Mesenchymal stem cell (in vitro differentiated cells and primary cell): ENCODE results near the gene NPAS3.

ENCODE experiments used
- DNase-seq: peaks from one replicate; pipeline ENCODE4 v3.0.0-alpha.2; 2013
- H2AFZ ChIP-seq: one replicate; pipeline ENCODE4 v1.6.1; 2013; ENCODE audit warnings: low read depth, mild to moderate bottlenecking, control low read depth, inconsistent platforms, low read length, moderate library complexity
- H2AK5ac ChIP-seq: 2 replicates; pipeline ENCODE4 v1.6.1; 2013; ENCODE audit warnings: low read length, moderate library complexity, mild to moderate bottlenecking, inconsistent platforms; ENCODE audit not compliant: severe bottlenecking
- H2BK120ac ChIP-seq: one replicate; pipeline ENCODE4 v1.6.1; 2013; ENCODE audit warnings: low read depth, mild to moderate bottlenecking, inconsistent platforms, low read length, moderate library complexity
- H2BK12ac ChIP-seq, 2 experiments: one replicate each; pipeline ENCODE4 v1.6.1; 2013; ENCODE audit warnings: inconsistent platforms in 2 of 2, low read length in 2 of 2, mild to moderate bottlenecking in 2 of 2, moderate library complexity in 2 of 2, control low read depth in 1 of 2
- H2BK15ac ChIP-seq: one replicate; pipeline ENCODE4 v1.6.1; 2013; ENCODE audit warnings: mild to moderate bottlenecking, low read depth, inconsistent platforms; ENCODE audit not compliant: poor library complexity, severe bottlenecking
- H2BK5ac ChIP-seq: 2 replicates; pipeline ENCODE4 v1.6.1; 2013; ENCODE audit warnings: low read depth, mild to moderate bottlenecking, low read length, control low read depth, inconsistent platforms; ENCODE audit not compliant: poor library complexity, severe bottlenecking
- H3K14ac ChIP-seq, 2 experiments: one replicate each; pipeline ENCODE4 v1.6.1; 2013; ENCODE audit warnings: inconsistent platforms in 2 of 2, low read length in 2 of 2, control low read depth in 1 of 2, mild to moderate bottlenecking in 1 of 2, moderate library complexity in 1 of 2
- H3K18ac ChIP-seq, 2 experiments: one replicate each; pipeline ENCODE4 v1.6.1; 2013; ENCODE audit warnings: inconsistent platforms in 2 of 2, low read length in 2 of 2, control low read depth in 1 of 2, low read depth in 1 of 2, mild to moderate bottlenecking in 1 of 2
- H3K23ac ChIP-seq, 2 experiments: one replicate each; pipeline ENCODE4 v1.6.1; 2013; ENCODE audit warnings: inconsistent platforms in 2 of 2, low read length in 2 of 2, mild to moderate bottlenecking in 2 of 2, moderate library complexity in 2 of 2, control low read depth in 1 of 2
- H3K27ac ChIP-seq: 2 replicates; pipeline ENCODE4 v1.5.1; 2013; ENCODE audit warnings: mild to moderate bottlenecking, moderate library complexity, low read length, control low read depth, inconsistent platforms; ENCODE audit not compliant: poor library complexity, severe bottlenecking
- H3K27me3 ChIP-seq, 2 experiments: 2 replicates each; pipeline versions ENCODE4 v1.6.1 to v1.7.0; 2013; ENCODE audit warnings: low read length in 2 of 2, mild to moderate bottlenecking in 2 of 2, moderate library complexity in 2 of 2, control low read depth in 1 of 2, inconsistent platforms in 1 of 2; ENCODE audit not compliant: control insufficient read depth in 1 of 2, insufficient read depth in 1 of 2
- H3K36me3 ChIP-seq, 2 experiments: 2 replicates each; pipeline versions ENCODE4 v1.6.1 to v1.7.0; 2013; ENCODE audit warnings: low read length in 2 of 2, control low read depth in 1 of 2, inconsistent platforms in 1 of 2, low read depth in 1 of 2, mild to moderate bottlenecking in 1 of 2; ENCODE audit not compliant: insufficient read depth in 2 of 2, control insufficient read depth in 1 of 2
- H3K4ac ChIP-seq, 2 experiments: one replicate each; pipeline ENCODE4 v1.6.1; 2013; ENCODE audit warnings: inconsistent platforms in 2 of 2, low read length in 2 of 2, mild to moderate bottlenecking in 2 of 2, moderate library complexity in 2 of 2, control low read depth in 1 of 2, low read depth in 1 of 2
- H3K4me1 ChIP-seq: 2 replicates; pipeline ENCODE4 v1.6.1; 2013; ENCODE audit warnings: low read depth, low read length, control low read depth; ENCODE audit not compliant: control insufficient read depth, insufficient read depth
- H3K4me2 ChIP-seq: 2 replicates; pipeline ENCODE4 v1.6.1; 2013; ENCODE audit warnings: low read length, mild to moderate bottlenecking, inconsistent platforms; ENCODE audit not compliant: poor library complexity, severe bottlenecking
- H3K4me3 ChIP-seq, 2 experiments: 2 replicates each; pipeline versions ENCODE4 v1.5.1 to v1.7.0; 2013; ENCODE audit warnings: low read length in 2 of 2, mild to moderate bottlenecking in 2 of 2, control low read depth in 1 of 2, low read depth in 1 of 2; ENCODE audit not compliant: insufficient read depth in 1 of 2
- H3K79me1 ChIP-seq: replicated peaks from 2 replicates; pipeline ENCODE4 v1.6.1; 2013; ENCODE audit warnings: mild to moderate bottlenecking, control low read depth, low read length, inconsistent platforms; ENCODE audit not compliant: poor library complexity, severe bottlenecking
- H3K9ac ChIP-seq: 2 replicates; pipeline ENCODE4 v1.7.0; 2013; ENCODE audit warnings: mild to moderate bottlenecking, low read length, moderate library complexity
- H3K9me3 ChIP-seq: 2 replicates; pipeline ENCODE4 v1.7.0; 2013; ENCODE audit warnings: mild to moderate bottlenecking, low read length; ENCODE audit not compliant: control insufficient read depth
- H4K8ac ChIP-seq: one replicate; pipeline ENCODE4 v1.6.1; 2013; ENCODE audit warnings: inconsistent platforms, mild to moderate bottlenecking, low read length, moderate library complexity
- H4K91ac ChIP-seq: one replicate; pipeline ENCODE4 v1.6.1; 2013; ENCODE audit warnings: mild to moderate bottlenecking, low read length, inconsistent platforms
- WGBS: methylation state at CpG from one replicate; pipeline ENCODE4 v1.1.7; 2013; ENCODE audit warnings: mixed read lengths; 5-methylcytosine and 5-hydroxymethylcytosine counted together

NPAS3 gene

GRCh38 chr14:33689680-33690079 lies 751.0 kb downstream of the NPAS3 start:
- H3K27me3 ChIP-seq: no peaks in the 10 kb centered on the region
- no peak for DNase-seq
- no peak overlapping the region for H2AK5ac ChIP-seq
- H3K14ac ChIP-seq: no peak overlapping the region
- no peaks in the 10 kb centered on the region for H3K79me1 ChIP-seq
- no peak overlapping the region for H2BK12ac ChIP-seq
- no peak overlapping the region for H3K9ac ChIP-seq
- no peak overlapping the region for H4K8ac ChIP-seq
- no peak overlapping the region for H3K4ac ChIP-seq
- H3K4me1 ChIP-seq: peaks cover 10% of the 10 kb centered on the region
- no peak overlapping the region for H4K91ac ChIP-seq
- no peak overlapping the region for H2BK15ac ChIP-seq
- H2BK120ac ChIP-seq: no peak overlapping the region
- no peak overlapping the region for H2AFZ ChIP-seq
- H3K9me3 ChIP-seq: no peaks in the 10 kb centered on the region
- H3K27ac ChIP-seq: no peak overlapping the region
- H3K4me3 ChIP-seq: no peak overlapping the region
- H3K23ac ChIP-seq: no peak overlapping the region
- H3K18ac ChIP-seq: no peak overlapping the region
- H2BK5ac ChIP-seq: no peak overlapping the region
- H3K4me2 ChIP-seq: no peak overlapping the region
- WGBS: 93% methylated on average over 4 of the region's 4 CpGs
- no peaks in the 10 kb centered on the region for H3K36me3 ChIP-seq

DNA sequence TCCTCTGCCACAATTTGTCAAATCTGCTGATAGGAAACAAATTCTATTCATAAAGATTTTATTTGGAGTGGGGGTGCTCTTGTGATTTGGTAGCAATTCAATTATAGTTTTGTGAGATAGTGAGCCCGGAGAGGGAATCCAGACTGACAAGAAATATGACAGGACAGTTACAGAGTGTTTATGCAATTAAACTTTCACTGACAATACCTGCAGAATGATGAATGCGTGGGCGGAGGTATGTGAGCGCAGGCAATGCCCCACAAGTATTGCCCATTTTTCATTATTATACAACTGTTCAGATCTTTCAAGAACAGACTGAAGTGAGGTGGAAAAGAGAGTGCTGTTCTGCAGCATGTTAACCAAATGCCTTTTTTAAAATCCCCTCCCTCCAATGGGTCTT lies 753.2 kb downstream of the NPAS3 start:
- Histone ChIP-seq H3K23ac (no peak overlapping the region), H2BK120ac (no peak overlapping the region), H3K4ac (no peak overlapping the region), H3K18ac (no peak overlapping the region), H4K8ac (no peak overlapping the region), H3K4me3 (no peak overlapping the region), H2AFZ (no peak overlapping the region), H2BK5ac (no peak overlapping the region), H2BK15ac (no peak overlapping the region), H3K9ac (no peak overlapping the region), H2BK12ac (no peak overlapping the region), H3K4me1 (peaks cover 2% of the 10 kb centered on the region), H3K27ac (no peak overlapping the region), H3K14ac (no peak overlapping the region), H3K27me3 (no peaks in the 10 kb centered on the region), H4K91ac (no peak overlapping the region), H3K79me1 (no peaks in the 10 kb centered on the region), H3K36me3 (no peaks in the 10 kb centered on the region), H3K9me3 (no peaks in the 10 kb centered on the region), H2AK5ac (no peak overlapping the region), H3K4me2 (no peak overlapping the region)
- no peak for DNase-seq
- WGBS: 70% methylated on average over 1 of the region's 4 CpGs

DNA sequence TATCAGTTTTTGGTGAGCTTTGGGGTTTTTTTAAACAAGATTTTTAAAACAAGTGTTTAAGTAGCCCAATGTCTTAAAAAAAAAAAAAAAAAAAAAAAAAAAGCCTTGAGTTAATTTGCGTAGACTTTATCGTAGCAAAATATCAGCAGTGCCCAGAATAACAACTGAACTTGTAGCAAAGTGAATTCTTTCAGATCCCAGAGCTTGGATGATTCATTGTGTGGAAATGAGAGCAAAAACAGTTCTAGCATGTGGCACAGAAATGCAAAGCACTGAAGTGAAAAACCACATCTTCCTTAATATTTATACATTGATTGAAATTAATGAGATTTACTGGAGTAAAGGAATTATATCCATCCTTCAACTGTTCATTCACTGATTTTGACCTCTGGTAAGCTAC lies 754.1 kb downstream of the NPAS3 start:
- WGBS: no CpG with 5 or more reads among the region's 2 CpGs
- H4K91ac ChIP-seq: no peak overlapping the region
- H3K79me1 ChIP-seq: no peaks in the 10 kb centered on the region
- no peak overlapping the region for H4K8ac ChIP-seq
- no peak overlapping the region for H2BK5ac ChIP-seq
- H3K18ac ChIP-seq: no peak overlapping the region
- no peak overlapping the region for H3K4ac ChIP-seq
- H3K36me3 ChIP-seq: no peaks in the 10 kb centered on the region
- no peak overlapping the region for H2BK12ac ChIP-seq
- H3K4me1 ChIP-seq: peaks cover 2% of the 10 kb centered on the region
- H3K9me3 ChIP-seq: no peaks in the 10 kb centered on the region
- no peak overlapping the region for H3K14ac ChIP-seq
- H3K4me2 ChIP-seq: no peak overlapping the region
- H3K27me3 ChIP-seq: no peaks in the 10 kb centered on the region
- H3K23ac ChIP-seq: no peak overlapping the region
- H2BK15ac ChIP-seq: no peak overlapping the region
- DNase-seq: peak; percentile 66
- peak overlapping the region in 1 of 2 experiments; percentile 38 for H3K4me3 ChIP-seq
- H2AK5ac ChIP-seq: no peak overlapping the region
- H2AFZ ChIP-seq: no peak overlapping the region
- peak overlapping the region; percentile 63 for H3K27ac ChIP-seq
- H2BK120ac ChIP-seq: no peak overlapping the region
- no peak overlapping the region for H3K9ac ChIP-seq

DNA sequence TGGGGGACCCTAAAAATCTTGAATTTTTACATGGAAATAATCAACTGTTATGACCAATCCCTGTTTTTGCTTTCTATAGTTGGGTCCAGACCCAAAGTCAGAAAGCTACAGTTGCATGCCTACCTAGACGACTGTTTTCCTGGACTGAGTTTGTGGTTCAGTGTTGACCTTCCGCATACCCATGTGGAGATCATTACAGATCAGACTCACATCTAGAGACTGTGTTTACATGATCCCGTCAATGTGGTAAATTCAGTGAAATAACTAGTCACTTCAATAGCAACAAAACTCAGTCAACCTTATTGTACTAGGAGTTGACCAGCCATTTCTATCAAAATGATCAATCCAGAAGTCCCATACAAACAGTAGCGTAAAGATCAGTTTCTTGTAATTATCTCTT lies 754.6 kb downstream of the NPAS3 start:
- Histone ChIP-seq H2BK5ac (no peak overlapping the region), H3K4me2 (peak overlapping the region; percentile 33), H3K18ac (no peak overlapping the region), H3K4me3 (peak overlapping the region in 1 of 2 experiments; percentile 38), H3K23ac (no peak overlapping the region), H3K14ac (no peak overlapping the region), H2BK12ac (no peak overlapping the region), H3K27me3 (no peaks in the 10 kb centered on the region), H3K4ac (no peak overlapping the region), H2BK15ac (no peak overlapping the region), H4K8ac (no peak overlapping the region), H3K27ac (peak overlapping the region; percentile 63), H3K4me1 (peaks cover 1% of the 10 kb centered on the region), H2AFZ (no peak overlapping the region), H4K91ac (no peak overlapping the region), H2BK120ac (no peak overlapping the region), H3K9ac (no peak overlapping the region), H3K9me3 (no peaks in the 10 kb centered on the region), H3K36me3 (no peaks in the 10 kb centered on the region), H3K79me1 (no peaks in the 10 kb centered on the region), H2AK5ac (no peak overlapping the region)
- peak; percentile 50 for DNase-seq
- 34% methylated on average over 3 of the region's 4 CpGs for WGBS
